ENCODE results near the gene DLGAP4.

Gene DLGAP4

DNA sequence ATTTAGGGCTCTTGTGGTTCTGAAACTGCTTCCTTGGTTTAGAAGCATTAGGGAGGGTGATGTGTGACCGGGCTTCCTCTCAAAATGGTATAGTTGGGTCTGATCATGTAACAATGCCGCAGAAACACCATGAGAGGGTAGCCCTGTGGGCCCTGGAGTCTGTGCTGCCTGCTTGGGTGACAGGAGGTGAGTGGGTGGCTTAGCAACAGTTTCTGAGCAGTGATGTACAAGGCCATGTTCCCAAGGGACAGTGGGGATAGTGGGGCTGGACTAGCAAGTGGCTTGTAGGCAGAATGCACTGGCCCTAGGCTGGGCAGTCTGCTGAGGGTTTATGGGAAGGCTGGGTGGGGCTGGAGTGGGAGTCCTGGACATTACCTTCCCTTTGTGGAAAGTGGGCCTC, 128.2 kb downstream of the DLGAP4 start:
- H3K4me3 ChIP-seq (ENCODE audit: control insufficient read depth, low read depth, low read length): no peak overlapping the region

DNA sequence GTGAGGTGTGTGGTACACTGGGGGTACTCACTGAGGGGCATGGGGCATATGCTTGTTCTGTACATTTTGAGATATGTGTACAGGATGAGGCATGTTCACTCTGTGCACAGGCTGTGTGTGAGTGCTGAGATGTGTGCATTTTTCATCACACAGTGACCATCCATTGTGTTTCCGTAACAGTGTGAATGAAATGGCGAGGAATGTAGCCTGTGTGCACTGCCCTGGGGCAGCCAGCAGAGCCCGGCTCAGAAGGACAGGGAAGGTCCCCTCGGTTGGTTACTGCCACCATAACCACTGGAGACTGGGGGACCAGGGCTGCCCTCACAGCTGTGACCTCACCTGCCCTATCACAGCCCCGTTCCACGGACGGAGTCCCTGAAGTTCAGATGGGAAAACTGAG, 129.0 kb downstream of the DLGAP4 start:
- no peak for DNase-seq (ENCODE audit: low read depth)
- H3K4me3 ChIP-seq (ENCODE audit: control insufficient read depth, low read depth, low read length): no peak overlapping the region
- TF ChIP-seq, protein P1, sequence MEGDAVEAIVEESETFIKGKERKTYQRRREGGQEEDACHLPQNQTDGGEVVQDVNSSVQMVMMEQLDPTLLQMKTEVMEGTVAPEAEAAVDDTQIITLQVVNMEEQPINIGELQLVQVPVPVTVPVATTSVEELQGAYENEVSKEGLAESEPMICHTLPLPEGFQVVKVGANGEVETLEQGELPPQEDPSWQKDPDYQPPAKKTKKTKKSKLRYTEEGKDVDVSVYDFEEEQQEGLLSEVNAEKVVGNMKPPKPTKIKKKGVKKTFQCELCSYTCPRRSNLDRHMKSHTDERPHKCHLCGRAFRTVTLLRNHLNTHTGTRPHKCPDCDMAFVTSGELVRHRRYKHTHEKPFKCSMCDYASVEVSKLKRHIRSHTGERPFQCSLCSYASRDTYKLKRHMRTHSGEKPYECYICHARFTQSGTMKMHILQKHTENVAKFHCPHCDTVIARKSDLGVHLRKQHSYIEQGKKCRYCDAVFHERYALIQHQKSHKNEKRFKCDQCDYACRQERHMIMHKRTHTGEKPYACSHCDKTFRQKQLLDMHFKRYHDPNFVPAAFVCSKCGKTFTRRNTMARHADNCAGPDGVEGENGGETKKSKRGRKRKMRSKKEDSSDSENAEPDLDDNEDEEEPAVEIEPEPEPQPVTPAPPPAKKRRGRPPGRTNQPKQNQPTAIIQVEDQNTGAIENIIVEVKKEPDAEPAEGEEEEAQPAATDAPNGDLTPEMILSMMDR (IDR thresholded peaks at IDR 0.05; ENCODE audit: control insufficient read depth, insufficient read depth, low read depth, low read length, missing control alignments): no peak

More for the DNA sequence above, 128.2 kb downstream of the DLGAP4 start:
- no peak for DNase-seq (ENCODE audit: low read depth)
- TF ChIP-seq, protein P1 (IDR thresholded peaks at IDR 0.05; ENCODE audit: control insufficient read depth, insufficient read depth, low read depth, low read length, missing control alignments): no peak

DNA sequence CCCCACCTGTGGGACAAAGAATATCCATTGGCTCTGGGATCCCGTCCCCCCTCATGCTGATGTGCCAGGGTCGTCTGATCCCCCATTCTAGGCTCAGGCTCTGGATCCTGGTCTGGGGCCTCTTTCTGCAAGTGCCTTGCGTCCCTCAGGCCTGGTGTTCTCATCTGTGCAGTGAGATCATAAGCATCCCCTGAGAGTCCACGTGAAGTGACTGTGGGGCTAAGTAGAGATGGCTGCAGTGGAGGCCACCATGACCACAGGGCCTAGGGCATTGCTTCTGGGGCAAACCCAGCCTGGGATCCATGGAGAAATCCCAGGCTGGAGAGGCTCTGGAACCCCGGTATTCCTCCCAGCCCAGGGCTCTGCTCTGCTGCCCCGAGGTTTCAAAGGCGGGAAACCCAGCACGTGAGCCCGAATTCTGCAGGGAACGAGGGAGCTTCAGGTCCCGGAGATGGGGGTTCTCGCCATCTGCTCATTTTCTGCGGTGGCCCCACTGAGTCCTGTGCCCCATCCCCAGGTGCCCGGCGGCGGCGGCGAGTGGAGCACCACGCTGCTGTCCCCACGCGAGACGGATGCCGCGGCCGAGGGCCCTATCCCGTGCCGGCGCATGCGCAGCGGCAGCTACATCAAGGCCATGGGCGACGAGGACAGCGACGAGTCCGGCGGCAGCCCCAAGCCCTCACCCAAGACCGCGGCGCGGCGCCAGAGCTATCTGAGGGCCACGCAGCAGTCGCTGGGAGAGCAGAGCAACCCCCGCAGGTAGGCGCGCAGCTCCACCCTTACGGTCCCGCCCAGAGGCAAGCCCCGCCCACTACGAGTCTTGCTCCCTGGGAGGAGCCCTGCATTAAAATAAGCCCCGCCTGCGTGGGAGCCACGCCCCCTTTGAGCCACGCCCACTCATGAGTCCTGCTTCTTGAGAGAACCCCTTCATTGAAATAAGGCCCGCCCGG, 129.7 kb downstream of the DLGAP4 start:
- H3K4me3 ChIP-seq (ENCODE audit: control insufficient read depth, low read depth, low read length): peak overlapping the region; percentile 27
- TF ChIP-seq, protein P1 (IDR thresholded peaks at IDR 0.05; ENCODE audit: control insufficient read depth, insufficient read depth, low read depth, low read length, missing control alignments): no peak
- DNase-seq (ENCODE audit: low read depth): no peak

DNA sequence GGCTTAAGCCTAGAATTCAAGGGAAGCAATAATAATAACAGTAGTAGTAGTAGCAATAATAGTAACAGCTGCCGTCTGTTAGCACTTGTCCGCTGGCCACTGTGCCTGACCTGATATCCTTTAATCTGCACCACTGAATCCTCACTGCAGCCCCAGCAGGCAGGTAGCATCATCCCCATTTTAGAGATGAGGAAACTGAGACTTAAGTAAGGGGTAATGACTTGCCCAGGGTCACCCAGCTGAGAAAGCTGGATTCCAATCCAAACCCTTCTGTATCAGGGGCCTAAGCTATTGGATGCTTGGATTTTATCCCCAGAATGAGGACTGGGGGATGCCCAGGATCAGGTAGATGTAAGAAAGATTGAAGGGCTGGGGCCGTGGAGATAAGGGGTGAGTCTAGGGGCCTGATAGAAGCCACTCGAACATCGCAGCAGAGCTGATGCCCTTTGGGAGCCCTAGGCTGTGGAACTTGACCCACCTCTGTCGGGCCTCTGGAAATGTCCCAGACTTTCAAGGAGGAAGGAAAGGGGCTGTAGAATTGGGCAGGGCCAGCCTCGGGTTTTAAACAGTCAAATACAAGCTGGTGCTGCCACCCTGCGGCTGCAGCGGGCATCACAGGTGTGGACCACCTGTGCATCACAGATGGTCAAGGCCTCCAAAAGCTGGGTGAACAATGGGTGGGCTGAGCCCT, 133.0 kb downstream of the DLGAP4 start:
- DNase-seq (ENCODE audit: low read depth): no peak
- H3K4me3 ChIP-seq (ENCODE audit: control insufficient read depth, low read depth, low read length): no peak overlapping the region
- TF ChIP-seq, protein P1 (IDR thresholded peaks at IDR 0.05; ENCODE audit: control insufficient read depth, insufficient read depth, low read depth, low read length, missing control alignments): peak; percentile 87

DNA sequence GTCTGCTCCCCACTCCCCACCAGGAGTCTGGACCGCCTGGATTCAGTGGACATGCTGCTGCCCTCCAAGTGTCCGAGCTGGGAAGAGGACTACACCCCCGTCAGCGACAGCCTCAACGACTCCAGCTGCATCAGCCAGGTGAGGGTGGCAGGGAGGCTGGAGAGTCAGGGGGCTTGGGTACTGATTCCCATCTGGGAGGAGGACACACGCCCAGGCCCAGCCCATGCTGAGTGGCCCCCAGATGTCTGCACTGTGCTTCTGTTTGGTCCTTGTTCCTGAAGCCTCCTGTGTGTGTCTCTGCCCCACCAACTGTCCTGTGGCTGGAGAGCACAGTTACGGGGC, 133.6 kb downstream of the DLGAP4 start:
- H3K4me3 ChIP-seq (ENCODE audit: control insufficient read depth, low read depth, low read length): no peak overlapping the region
- no peak for DNase-seq (ENCODE audit: low read depth)
- TF ChIP-seq, protein P1 (IDR thresholded peaks at IDR 0.05; ENCODE audit: control insufficient read depth, insufficient read depth, low read depth, low read length, missing control alignments): no peak

DNA sequence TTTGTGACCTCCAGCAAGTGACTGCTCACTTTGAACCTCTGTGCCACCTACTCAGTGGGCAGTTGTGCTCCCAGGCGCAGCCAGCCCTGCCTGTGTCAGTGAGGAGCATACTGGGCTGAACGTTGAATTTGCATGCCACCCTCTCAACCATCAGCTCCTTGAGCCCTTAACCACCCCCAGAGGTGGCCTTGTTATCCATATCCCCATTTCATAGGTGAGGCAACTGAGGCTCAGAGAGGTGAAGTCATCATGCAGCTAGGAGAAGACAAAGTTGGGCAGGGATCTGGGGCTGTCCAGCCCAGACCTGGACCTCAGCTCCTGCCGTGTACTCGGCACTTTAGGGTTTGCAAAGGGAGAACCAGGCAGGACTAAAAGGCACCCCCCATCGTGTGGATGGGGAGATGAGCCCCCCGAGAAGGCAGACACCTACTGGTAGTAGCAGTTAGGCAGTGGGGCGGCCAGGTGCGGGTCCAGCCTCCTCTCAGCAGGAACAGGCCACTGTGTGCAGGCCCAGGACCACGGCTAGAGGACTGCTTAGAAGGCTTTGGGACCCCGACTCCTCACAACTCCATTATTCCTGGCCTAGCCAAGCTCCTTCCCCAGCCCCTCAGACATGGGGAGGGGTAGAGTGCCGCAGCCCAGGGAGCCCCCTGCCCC, 134.4 kb downstream of the DLGAP4 start:
- no peak for DNase-seq (ENCODE audit: low read depth)
- TF ChIP-seq, protein P1 (IDR thresholded peaks at IDR 0.05; ENCODE audit: control insufficient read depth, insufficient read depth, low read depth, low read length, missing control alignments): no peak
- H3K4me3 ChIP-seq (ENCODE audit: control insufficient read depth, low read depth, low read length): no peak overlapping the region

All from AG09309 (cell line).